Measurements from ENCODE around the gene CT47A1.

DNA sequence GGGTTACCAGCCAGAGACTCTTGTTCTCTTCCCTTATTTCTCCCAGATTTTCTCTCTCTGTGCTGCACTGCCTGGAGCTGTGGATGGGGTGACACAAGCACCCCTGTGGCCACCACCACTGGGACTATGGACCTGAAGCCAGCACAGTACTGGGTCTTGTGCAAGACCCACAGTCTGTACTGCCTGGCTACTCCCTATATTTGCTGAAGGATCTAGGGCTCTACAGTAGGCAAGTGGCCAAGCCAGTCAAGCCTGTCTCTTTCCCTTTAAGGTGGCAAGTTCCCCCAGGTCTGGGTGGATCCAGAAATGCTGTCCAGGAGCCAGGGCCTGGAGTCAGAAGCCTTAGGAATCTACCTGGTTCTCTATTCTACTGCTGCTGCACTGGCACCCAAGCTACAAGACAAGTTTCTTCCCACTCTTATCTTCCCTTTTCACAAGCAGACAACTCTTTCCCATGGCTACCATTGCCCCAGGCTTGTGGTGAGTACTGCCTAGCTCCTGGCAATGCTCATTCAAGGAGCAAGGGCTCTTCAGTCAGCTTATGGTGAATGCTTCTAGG is 28.4 kb upstream of the CT47A1 start:
- TF ChIP-seq, protein P1, sequence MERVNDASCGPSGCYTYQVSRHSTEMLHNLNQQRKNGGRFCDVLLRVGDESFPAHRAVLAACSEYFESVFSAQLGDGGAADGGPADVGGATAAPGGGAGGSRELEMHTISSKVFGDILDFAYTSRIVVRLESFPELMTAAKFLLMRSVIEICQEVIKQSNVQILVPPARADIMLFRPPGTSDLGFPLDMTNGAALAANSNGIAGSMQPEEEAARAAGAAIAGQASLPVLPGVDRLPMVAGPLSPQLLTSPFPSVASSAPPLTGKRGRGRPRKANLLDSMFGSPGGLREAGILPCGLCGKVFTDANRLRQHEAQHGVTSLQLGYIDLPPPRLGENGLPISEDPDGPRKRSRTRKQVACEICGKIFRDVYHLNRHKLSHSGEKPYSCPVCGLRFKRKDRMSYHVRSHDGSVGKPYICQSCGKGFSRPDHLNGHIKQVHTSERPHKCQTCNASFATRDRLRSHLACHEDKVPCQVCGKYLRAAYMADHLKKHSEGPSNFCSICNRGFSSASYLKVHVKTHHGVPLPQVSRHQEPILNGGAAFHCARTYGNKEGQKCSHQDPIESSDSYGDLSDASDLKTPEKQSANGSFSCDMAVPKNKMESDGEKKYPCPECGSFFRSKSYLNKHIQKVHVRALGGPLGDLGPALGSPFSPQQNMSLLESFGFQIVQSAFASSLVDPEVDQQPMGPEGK (CRISPR knock-in tag; IDR thresholded peaks at IDR 0.05; ENCODE audit: borderline replicate concordance), result no peak
- TF ChIP-seq BACH2 (CRISPR knock-in tag; IDR thresholded peaks at IDR 0.05; ENCODE audit: borderline replicate concordance) (no peak), ZFP3 (CRISPR knock-in tag; IDR thresholded peaks at IDR 0.05) (no peak), ZC3H10 (CRISPR knock-in tag; IDR thresholded peaks at IDR 0.05) (no peak), PPARA (CRISPR knock-in tag; IDR thresholded peaks at IDR 0.05; ENCODE audit: borderline replicate concordance) (no peak), CSDC2 (CRISPR knock-in tag; IDR thresholded peaks at IDR 0.05) (no peak), TCF4 (CRISPR knock-in tag; IDR thresholded peaks at IDR 0.05; ENCODE audit: borderline replicate concordance) (no peak), OSR1 (CRISPR knock-in tag; IDR thresholded peaks at IDR 0.05) (no peak), ZNF8 (CRISPR knock-in tag; IDR thresholded peaks at IDR 0.05) (no peak), ZNF70 (CRISPR knock-in tag; IDR thresholded peaks at IDR 0.05) (no peak)
- TF ChIP-seq, protein P2, sequence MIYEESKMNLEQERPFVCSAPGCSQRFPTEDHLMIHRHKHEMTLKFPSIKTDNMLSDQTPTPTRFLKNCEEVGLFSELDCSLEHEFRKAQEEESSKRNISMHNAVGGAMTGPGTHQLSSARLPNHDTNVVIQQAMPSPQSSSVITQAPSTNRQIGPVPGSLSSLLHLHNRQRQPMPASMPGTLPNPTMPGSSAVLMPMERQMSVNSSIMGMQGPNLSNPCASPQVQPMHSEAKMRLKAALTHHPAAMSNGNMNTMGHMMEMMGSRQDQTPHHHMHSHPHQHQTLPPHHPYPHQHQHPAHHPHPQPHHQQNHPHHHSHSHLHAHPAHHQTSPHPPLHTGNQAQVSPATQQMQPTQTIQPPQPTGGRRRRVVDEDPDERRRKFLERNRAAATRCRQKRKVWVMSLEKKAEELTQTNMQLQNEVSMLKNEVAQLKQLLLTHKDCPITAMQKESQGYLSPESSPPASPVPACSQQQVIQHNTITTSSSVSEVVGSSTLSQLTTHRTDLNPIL (CRISPR knock-in tag; IDR thresholded peaks at IDR 0.05; ENCODE audit: low read depth), result no peak
- TF ChIP-seq, protein P3, sequence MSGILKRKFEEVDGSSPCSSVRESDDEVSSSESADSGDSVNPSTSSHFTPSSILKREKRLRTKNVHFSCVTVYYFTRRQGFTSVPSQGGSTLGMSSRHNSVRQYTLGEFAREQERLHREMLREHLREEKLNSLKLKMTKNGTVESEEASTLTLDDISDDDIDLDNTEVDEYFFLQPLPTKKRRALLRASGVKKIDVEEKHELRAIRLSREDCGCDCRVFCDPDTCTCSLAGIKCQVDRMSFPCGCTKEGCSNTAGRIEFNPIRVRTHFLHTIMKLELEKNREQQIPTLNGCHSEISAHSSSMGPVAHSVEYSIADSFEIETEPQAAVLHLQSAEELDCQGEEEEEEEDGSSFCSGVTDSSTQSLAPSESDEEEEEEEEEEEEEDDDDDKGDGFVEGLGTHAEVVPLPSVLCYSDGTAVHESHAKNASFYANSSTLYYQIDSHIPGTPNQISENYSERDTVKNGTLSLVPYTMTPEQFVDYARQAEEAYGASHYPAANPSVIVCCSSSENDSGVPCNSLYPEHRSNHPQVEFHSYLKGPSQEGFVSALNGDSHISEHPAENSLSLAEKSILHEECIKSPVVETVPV (CRISPR knock-in tag; IDR thresholded peaks at IDR 0.05), result no peak

All from SK-N-SH treated with all-trans-retinoic acid at 6 μM for 48 hours (cell line).